HG03439 (cell line): ENCODE data around the gene GPC1.
"Not testable (repeated sequence)": the region's sequence is repeated elsewhere in the genome, so short reads cannot be mapped to it uniquely, and the experiment has no call there.

Source experiments
- ATAC-seq: cut with Tn5 transposase; IDR thresholded peaks from one replicate; pipeline ENCODE4 v1.9.1; 2021; ENCODE audit warnings: mild to moderate bottlenecking, moderate library complexity; ENCODE audit not compliant: unreplicated experiment

Gene GPC1

GRCh38 chr2:240465765-240466578 lies 30.5 kb downstream of the GPC1 start:
- ATAC-seq = no peak

GRCh38 chr2:240466579-240467148 lies 31.2 kb downstream of the GPC1 start:
- no peak for ATAC-seq

GRCh38 chr2:240467149-240467642 lies 31.7 kb downstream of the GPC1 start:
- ATAC-seq = no peak

- no peak for ATAC-seq
These were observed 32.3 kb downstream of the GPC1 start for GRCh38 chr2:240467659-240468302.

- ATAC-seq = no peak
These were observed 33.1 kb downstream of the GPC1 start for GRCh38 chr2:240468303-240469238.

- ATAC-seq = no peak
These were observed 33.8 kb downstream of the GPC1 start for GRCh38 chr2:240469239-240469636.

- no peak for ATAC-seq
These were observed 34.3 kb downstream of the GPC1 start for GRCh38 chr2:240469740-240470139.

GRCh38 chr2:240472078-240472790 lies 36.8 kb downstream of the GPC1 start:
- no peak for ATAC-seq

GRCh38 chr2:240473211-240473610 lies 37.7 kb downstream of the GPC1 start:
- ATAC-seq = no peak

- no peak for ATAC-seq
These were observed 42.5 kb downstream of the GPC1 start for GRCh38 chr2:240477916-240478315.

- ATAC-seq = no peak
These were observed 43.1 kb downstream of the GPC1 start for GRCh38 chr2:240478346-240479110.

- no peak for ATAC-seq
These were observed 43.6 kb downstream of the GPC1 start for GRCh38 chr2:240479111-240479501.

GRCh38 chr2:240480834-240481623 lies 45.6 kb downstream of the GPC1 start:
- ATAC-seq = no peak

GRCh38 chr2:240481720-240482119 lies 46.3 kb downstream of the GPC1 start:
- ATAC-seq = no peak

GRCh38 chr2:240482141-240482540 lies 46.7 kb downstream of the GPC1 start:
- no peak for ATAC-seq

GRCh38 chr2:240491483-240491882 lies 56.0 kb downstream of the GPC1 start:
- ATAC-seq = no peak

- no peak for ATAC-seq
These were observed 58.8 kb downstream of the GPC1 start for GRCh38 chr2:240494194-240494793.

GRCh38 chr2:240494942-240495341 lies 59.5 kb downstream of the GPC1 start:
- not testable (repeated sequence) for ATAC-seq
